GM12878 (cell line): Measurements from ENCODE around the gene GUCA2A. TPM values are rescaled to one million over a fixed set of nuclear protein-coding genes. Genes with fewer than 3 reads are reported as not detected.

Source experiments
- ATAC-seq: fragments of 200-7000 bp; cut with Tn5 transposase; 3 replicates; pipeline ENCODE4 v1.9.1; 2020; ENCODE audit warnings: mild to moderate bottlenecking, moderate library complexity
- BruUV-seq: library from RNA; stranded (reverse); fragments of 400-500 nt; replicated peaks from 2 replicates; lab custom pipeline; 2021; lab: Mats Ljungman, UMichigan
- CTCF ChIA-PET: fragments of 300-600 bp; sonication (Branson Sonifier 250); formaldehyde crosslinking; extraction: SDS; loops from one replicate; lab custom pipeline; 2021; ENCODE audit warnings: inconsistent platforms; lab: Yijun Ruan, JAX
- POLR2A ChIA-PET: fragments of 350-600 bp; formaldehyde crosslinking; extraction: SDS; loops from one replicate; lab custom pipeline; 2021; ENCODE audit warnings: inconsistent platforms; lab: Charles Lee
- RAD21 ChIA-PET: fragments of 300-600 bp; sonication (Branson Sonifier 250); formaldehyde crosslinking; loops from one replicate; lab custom pipeline; 2023; ENCODE audit warnings: antibody characterized with exemption; ENCODE audit not compliant: unreplicated experiment; lab: Charles Lee
- SMC1A ChIA-PET: fragments of 300-600 bp; sonication (Branson Sonifier 250); formaldehyde crosslinking; loops from one replicate; lab custom pipeline; 2023; ENCODE audit not compliant: unreplicated experiment, uncharacterized antibody; lab: Charles Lee
- DNase-seq: peaks from one replicate; pipeline ENCODE4 v3.0.0-alpha.2; 2011; ENCODE audit warnings: low read depth, low spot score
- FAIRE-seq: peaks from 3 replicates; lab custom pipeline; 2011; peaks lifted over from hg19 to GRCh38; lab: Jason Lieb, UNC
- H2AFZ ChIP-seq: 2 replicates; pipeline ENCODE4 v1.6.0; 2011; ENCODE audit warnings: low read depth, low read length, control low read depth; ENCODE audit not compliant: control insufficient read depth
- H3K27ac ChIP-seq: 2 replicates; pipeline ENCODE4 v1.5.1; 2011; ENCODE audit warnings: control low read depth; ENCODE audit not compliant: control insufficient read depth, insufficient read depth
- H3K27me3 ChIP-seq, 2 experiments: replicated peaks in 1 of 2; 2 replicates each; pipeline versions ENCODE4 v1.6.0 to v1.6.1; 2011; ENCODE audit warnings: low read length in 1 of 2; ENCODE audit not compliant: control insufficient read depth in 2 of 2, insufficient read depth in 2 of 2
- H3K36me3 ChIP-seq, 2 experiments: 2 replicates each; pipeline ENCODE4 v1.5.1; 2011; ENCODE audit warnings: low read length in 1 of 2; ENCODE audit not compliant: control insufficient read depth in 2 of 2, insufficient read depth in 2 of 2
- H3K4me1 ChIP-seq: 2 replicates; pipeline ENCODE4 v1.6.1; 2011; ENCODE audit warnings: mild to moderate bottlenecking, low read length, moderate library complexity, mixed read lengths; ENCODE audit not compliant: control insufficient read depth, insufficient read depth
- H3K4me2 ChIP-seq: 2 replicates; pipeline ENCODE4 v1.6.0; 2011; ENCODE audit warnings: control low read depth; ENCODE audit not compliant: control insufficient read depth, insufficient read depth
- H3K4me3 ChIP-seq: fragments of 200-600 bp; sonication (generic); 2 replicates; pipeline ENCODE4 v1.5.1; 2016
- H3K79me2 ChIP-seq: 2 replicates; pipeline ENCODE4 v1.6.0; 2011; ENCODE audit warnings: low read length; ENCODE audit not compliant: control insufficient read depth, insufficient read depth
- H3K9ac ChIP-seq: 2 replicates; pipeline ENCODE4 v1.8.0; 2011; ENCODE audit warnings: low read length, control low read depth, mixed read lengths; ENCODE audit not compliant: control insufficient read depth, insufficient read depth
- H3K9me3 ChIP-seq: replicated peaks from 3 replicates; pipeline ENCODE4 v1.5.1; 2011; ENCODE audit warnings: mild to moderate bottlenecking, low read length; ENCODE audit not compliant: control insufficient read depth, insufficient read depth
- H4K20me1 ChIP-seq: 2 replicates; pipeline ENCODE4 v1.6.0; 2011; ENCODE audit not compliant: control insufficient read depth, insufficient read depth
- BMI1 ChIP-seq: fragments of 450-650 bp; IDR thresholded peaks from 2 replicates; pipeline ENCODE4 v1.6.1; 2016; ENCODE audit warnings: mild to moderate bottlenecking, moderate library complexity, borderline replicate concordance
- BRCA1 ChIP-seq: IDR thresholded peaks from 2 replicates; pipeline ENCODE4 v1.6.1; 2011; ENCODE audit warnings: low read depth, low read length, improper control_type of control experiment
- HSF1 ChIP-seq: fragments of 150-350 bp; IDR thresholded peaks from 2 replicates; pipeline ENCODE4 v1.6.1; 2014; ENCODE audit warnings: mild to moderate bottlenecking, low read depth, low read length
- IKZF1 ChIP-seq: fragments of 450-650 bp; conservative IDR thresholded peaks from 2 replicates; pipeline ENCODE4 v1.6.1; 2017; ENCODE audit warnings: antibody characterized with exemption, mild to moderate bottlenecking
- KDM1A ChIP-seq: fragments of 200-600 bp; sonication (generic); IDR thresholded peaks from 2 replicates; pipeline ENCODE4 v1.6.1; 2016; ENCODE audit warnings: borderline replicate concordance
- KLF5 ChIP-seq: fragments of 450-650 bp; IDR thresholded peaks from 2 replicates; pipeline ENCODE4 v1.6.1; 2014; ENCODE audit warnings: mild to moderate bottlenecking; ENCODE audit not compliant: partially characterized antibody
- MTA2 ChIP-seq: fragments of 450-650 bp; IDR thresholded peaks from 2 replicates; pipeline ENCODE4 v1.6.1; 2016; ENCODE audit warnings: low read depth, mild to moderate bottlenecking, moderate library complexity
- MTA3 ChIP-seq: IDR thresholded peaks from 2 replicates; pipeline ENCODE4 v1.6.1; 2012; ENCODE audit warnings: low read length, inconsistent platforms, borderline replicate concordance
- NFIC ChIP-seq: IDR thresholded peaks from 2 replicates; pipeline ENCODE4 v1.6.1; 2012; ENCODE audit warnings: low read depth, mild to moderate bottlenecking, inconsistent platforms, low read length, moderate library complexity
- RFX5 ChIP-seq: IDR thresholded peaks from 2 replicates; pipeline ENCODE4 v1.6.1; 2011; ENCODE audit warnings: low read depth, low read length, improper control_type of control experiment
- SMAD5 ChIP-seq: IDR thresholded peaks from 2 replicates; pipeline ENCODE4 v1.6.1; 2016; ENCODE audit warnings: antibody characterized with exemption, low read depth
- STAT3 ChIP-seq: IDR thresholded peaks from 2 replicates; pipeline ENCODE4 v1.6.1; 2011; ENCODE audit warnings: low read depth, low read length, improper control_type of control experiment
- YY1 ChIP-seq: IDR thresholded peaks from 2 replicates; pipeline ENCODE4 v1.6.1; 2011; ENCODE audit warnings: low read depth, mild to moderate bottlenecking, low read length
- ZBTB4 ChIP-seq: fragments of 450-650 bp; formaldehyde crosslinking; IDR thresholded peaks from 2 replicates; pipeline ENCODE4 v1.4.0; 2022; ENCODE audit warnings: mild to moderate bottlenecking, moderate library complexity
- ZNF217 ChIP-seq: fragments of 450-650 bp; IDR thresholded peaks from 2 replicates; pipeline ENCODE4 v1.6.1; 2017; ENCODE audit warnings: antibody characterized with exemption, mild to moderate bottlenecking
- ZNF592 ChIP-seq: fragments of 450-650 bp; IDR thresholded peaks from 2 replicates; pipeline ENCODE4 v1.6.1; 2017; ENCODE audit warnings: mild to moderate bottlenecking, moderate library complexity
- ZSCAN29 ChIP-seq: fragments of 450-650 bp; IDR thresholded peaks from 2 replicates; pipeline ENCODE4 v1.6.1; 2017; ENCODE audit warnings: mild to moderate bottlenecking, moderate library complexity
- WGBS: methylation state at CpG from one replicate; pipeline ENCODE4 v1.1.6; 2016; ENCODE audit warnings: low lambda C conversion rate; ENCODE audit not compliant: insufficient replicate concordance, insufficient coverage; ENCODE audit errors: missing lambda C conversion rate; 5-methylcytosine and 5-hydroxymethylcytosine counted together
- in situ Hi-C: fragments of 300-500 bp; cut with MboI; formaldehyde crosslinking; loops from 9 replicates; pipeline ENCODE4 v1.14.3; 2018; ENCODE audit warnings: mixed read lengths
- intact Hi-C: fragments of 100-400 bp; cut with micrococcal nuclease; formaldehyde crosslinking; loops from one replicate; pipeline ENCODE4 v1.14.2; 2022; ENCODE audit not compliant: unreplicated experiment
- polyA plus RNA-seq, 11 experiments: library from polyadenylated mRNA; depleted of rRNA in 4 of 11; unstranded in 6 of 11; stranded (reverse) in 5 of 11; fragments of >200 nt; fragmentation: Nextera tagmentation in 4 of 11; fragmentation: Illumina TruSeq in 1 of 11; extraction: Ambion mirVana in 4 of 11; extraction: Trizol in 1 of 11; gene quantifications; 1 replicate in 1 of 11; 2 replicates in 10 of 11; pipeline versions ENCODE4 v1.2.1 to v1.2.3, GENCODE V29; 2011 to 2016; ENCODE audit warnings: inconsistent platforms in 2 of 11, missing spikeins in 2 of 11, low read depth in 1 of 11
- total RNA-seq, 4 experiments: library from RNA; depleted of rRNA in 3 of 4; stranded (reverse); fragments of >200 nt in 3 of 4; fragmentation: Illumina TruSeq in 1 of 4; extraction: Trizol in 1 of 4; gene quantifications; 2 replicates each; pipeline versions ENCODE4 v1.2.1 to v1.2.3, GENCODE V29; 2013 to 2021

GUCA2A gene
- total and polyA plus RNA-seq, 10 of the 15 experiments (the other 5 are each of a cell fraction or from before 2014, with no cell fraction given), result not detected

GRCh38 chr1:42198251-42198650 lies 33.7 kb upstream of the GUCA2A start:
- H3K36me3 ChIP-seq, result peaks cover 2 to 12% of the 10 kb centered on the region in 2 experiments
- ChIA-PET POLR2A (no interaction called here), CTCF (interaction anchor here (0.6 kb wide), 1 partner anchor 65 kb away, joined by 3 read pairs; no protein-coding TSS in a partner anchor), RAD21 (no interaction called here), SMC1A (no interaction called here)
- no peaks in the 10 kb centered on the region for H3K79me2 ChIP-seq
- DNase-seq, result no peak
- no peak overlapping the region for H3K4me2 ChIP-seq
- H3K4me1 ChIP-seq, result no peaks in the 10 kb centered on the region
- H3K9me3 ChIP-seq, result peaks cover under 1% of the 10 kb centered on the region; the same call in 1 of the 3 replicates
- H3K9ac ChIP-seq, result no peak overlapping the region
- H3K4me3 ChIP-seq, result no peak overlapping the region
- intact Hi-C loops, result no loop called here
- BruUV-seq, result no TSS peak
- 77% methylated on average over 5 of the region's 5 CpGs for WGBS
- H2AFZ ChIP-seq, result no peak overlapping the region
- in situ Hi-C loops, result no loop called here
- ATAC-seq, result no peak
- no peaks in the 10 kb centered on the region for H4K20me1 ChIP-seq
- no peak overlapping the region for H3K27ac ChIP-seq
- H3K27me3 ChIP-seq, result no peaks in the 10 kb centered on the region
- no peak for FAIRE-seq
- TF ChIP-seq MTA3, result no peak
- TF ChIP-seq ZNF592, result no peak
- no peak for TF ChIP-seq YY1
- no peak for TF ChIP-seq RFX5
- no peak for TF ChIP-seq SMAD5
- TF ChIP-seq ZBTB4 (CRISPR knock-in tag), result no peak
- no peak for TF ChIP-seq STAT3
- TF ChIP-seq BMI1, result no peak
- no peak for TF ChIP-seq KDM1A
- no peak for TF ChIP-seq ZSCAN29
- no peak for TF ChIP-seq BRCA1
- no peak for TF ChIP-seq HSF1
- TF ChIP-seq MTA2, result no peak
- TF ChIP-seq IKZF1, result no peak
- TF ChIP-seq ZNF217, result no peak
- TF ChIP-seq NFIC, result no peak
- TF ChIP-seq KLF5, result no peak
